GM23338 (cell line): ENCODE results near the gene RHBDD1. TPM values are rescaled to one million over a fixed set of nuclear protein-coding genes. Genes with fewer than 3 reads are reported as not detected.

Experiments used
- ATAC-seq: fragments of 200-7000 bp; cut with Tn5 transposase; 3 replicates; pipeline ENCODE4 v1.9.1; 2020
- DNase-seq: peaks from one replicate; pipeline ENCODE4 v3.0.0-alpha.2; 2015; ENCODE audit warnings: low spot score
- H2AFZ ChIP-seq: fragments of 200-600 bp; sonication (generic); 2 replicates; pipeline ENCODE4 v1.8.0; 2016; ENCODE audit warnings: antibody characterized with exemption, mild to moderate bottlenecking, moderate library complexity
- H3F3A ChIP-seq: fragments of 200-600 bp; sonication (generic); replicated peaks from 2 replicates; pipeline ENCODE4 v1.8.0; 2017; ENCODE audit warnings: antibody characterized with exemption, mixed run types, low read depth
- H3K27ac ChIP-seq: fragments of 200-600 bp; sonication (generic); 2 replicates; pipeline ENCODE4 v1.6.1; 2016; ENCODE audit warnings: low read depth
- H3K27me3 ChIP-seq: fragments of 200-600 bp; sonication (generic); 2 replicates; pipeline ENCODE4 v1.8.0; 2016; ENCODE audit warnings: mild to moderate bottlenecking, mixed run types, moderate library complexity; ENCODE audit not compliant: insufficient read depth
- H3K36me3 ChIP-seq: fragments of 200-600 bp; sonication (generic); 2 replicates; pipeline ENCODE4 v1.8.0; 2016; ENCODE audit warnings: mild to moderate bottlenecking; ENCODE audit not compliant: insufficient read depth
- H3K4me1 ChIP-seq: fragments of 200-600 bp; sonication (generic); 2 replicates; pipeline ENCODE4 v1.8.0; 2016; ENCODE audit warnings: mild to moderate bottlenecking, moderate library complexity; ENCODE audit not compliant: insufficient read depth
- H3K4me2 ChIP-seq: fragments of 200-600 bp; sonication (generic); 2 replicates; pipeline ENCODE4 v1.7.1; 2017; ENCODE audit warnings: mixed run types
- H3K4me3 ChIP-seq: fragments of 200-600 bp; sonication (generic); 2 replicates; pipeline ENCODE4 v1.6.1; 2016; ENCODE audit warnings: mixed run types
- H3K79me2 ChIP-seq: fragments of 200-600 bp; sonication (generic); replicated peaks from 2 replicates; pipeline ENCODE4 v1.8.0; 2017; ENCODE audit warnings: mild to moderate bottlenecking; ENCODE audit not compliant: insufficient read depth
- H3K9me2 ChIP-seq: fragments of 200-600 bp; sonication (generic); 2 replicates; pipeline ENCODE4 v1.8.0; 2017; ENCODE audit not compliant: insufficient read depth
- H4K20me1 ChIP-seq: fragments of 200-600 bp; sonication (generic); replicated peaks from 2 replicates; pipeline ENCODE4 v1.8.0; 2017; ENCODE audit warnings: mild to moderate bottlenecking; ENCODE audit not compliant: insufficient read depth
- H3K27ac Mint-ChIP-seq: 2 replicates; pipeline ENCODE4 v1.8.0; 2020; ENCODE audit warnings: inconsistent platforms, mild to moderate bottlenecking, moderate library complexity, mixed read lengths
- H3K27me3 Mint-ChIP-seq: 3 replicates; pipeline ENCODE4 v1.8.0; 2022; ENCODE audit warnings: low read depth, mild to moderate bottlenecking, moderate library complexity, mixed read lengths, inconsistent platforms; ENCODE audit not compliant: insufficient read depth, poor library complexity
- H3K36me3 Mint-ChIP-seq: 3 replicates; pipeline ENCODE4 v1.8.0; 2021; ENCODE audit warnings: low read depth, mild to moderate bottlenecking, inconsistent platforms, moderate library complexity, mixed read lengths
- H3K4me1 Mint-ChIP-seq: 3 replicates; pipeline ENCODE4 v1.8.0; 2020; ENCODE audit warnings: mild to moderate bottlenecking, inconsistent platforms, mixed read lengths
- H3K4me3 Mint-ChIP-seq: 3 replicates; pipeline ENCODE4 v1.8.0; 2021; ENCODE audit warnings: moderate library complexity, mild to moderate bottlenecking, inconsistent platforms, mixed read lengths
- H3K9me3 Mint-ChIP-seq: 3 replicates; pipeline ENCODE4 v1.8.0; 2020; ENCODE audit warnings: moderate library complexity, mild to moderate bottlenecking, inconsistent platforms, mixed read lengths
- CREB1 ChIP-seq: fragments of 250-450 bp; sonication (Bioruptor Pico); IDR thresholded peaks from 2 replicates; pipeline ENCODE4 v1.5.0; 2020; ENCODE audit warnings: low read depth, mild to moderate bottlenecking, moderate library complexity
- EZH2 ChIP-seq: fragments of 200-600 bp; sonication (generic); IDR thresholded peaks from one replicate; pipeline ENCODE4 v1.8.0; 2017; ENCODE audit warnings: antibody characterized with exemption, mild to moderate bottlenecking, low read depth; ENCODE audit not compliant: unreplicated experiment
- EZH2phosphoT487 ChIP-seq: fragments of 200-600 bp; sonication (generic); IDR thresholded peaks from one replicate; pipeline ENCODE4 v1.8.1; 2018; ENCODE audit warnings: antibody characterized with exemption; ENCODE audit not compliant: unreplicated experiment
- NANOG ChIP-seq: IDR thresholded peaks from 2 replicates; pipeline ENCODE4 v1.6.1; 2016; ENCODE audit warnings: antibody characterized with exemption, borderline replicate concordance
- POLR2AphosphoS5 ChIP-seq: IDR thresholded peaks from 2 replicates; pipeline ENCODE4 v1.6.1; 2016; ENCODE audit warnings: antibody characterized with exemption, low read depth
- STAT1 ChIP-seq: IDR thresholded peaks from one replicate; pipeline ENCODE4 v1.6.1; 2016; ENCODE audit warnings: antibody characterized with exemption; ENCODE audit not compliant: unreplicated experiment
- ZNF331 ChIP-seq: fragments of 250-450 bp; sonication (Bioruptor Pico); IDR thresholded peaks from 2 replicates; pipeline ENCODE4 v1.5.0; 2020; ENCODE audit warnings: low read depth, mild to moderate bottlenecking, moderate library complexity
- ZNF462 ChIP-seq: fragments of 250-450 bp; sonication (Bioruptor Pico); IDR thresholded peaks from 2 replicates; pipeline ENCODE4 v1.5.0; 2020; ENCODE audit warnings: mild to moderate bottlenecking, moderate library complexity
- polyA plus RNA-seq: library from polyadenylated mRNA; unstranded; fragments of >200 nt; fragmentation: Nextera tagmentation; extraction: Ambion mirVana; gene quantifications from 2 replicates; pipeline ENCODE4 v1.2.1, GENCODE V29; 2016
- total RNA-seq: library from RNA; depleted of rRNA; stranded (reverse); fragments of >200 nt; shearing (Covaris generic); gene quantifications from 2 replicates; pipeline ENCODE4 v1.2.3, GENCODE V29; 2014

Gene RHBDD1
- total and polyA plus RNA-seq, 2 experiments from 2014 or later = 7.3 to 13.0 TPM

GRCh38 chr2:226985583-226985946 lies 149.7 kb downstream of the RHBDD1 start:
- Mint-ChIP-seq H3K27me3 (peaks cover 5% of the 10 kb centered on the region), H3K4me1 (peaks cover 12% of the 10 kb centered on the region), H3K27ac (no peak overlapping the region), H3K36me3 (no peaks in the 10 kb centered on the region; the same call in 2 of the 3 replicates), H3K4me3 (no peak overlapping the region), H3K9me3 (no peaks in the 10 kb centered on the region)
- no peaks in the 10 kb centered on the region for H3F3A ChIP-seq
- peaks cover 7% of the 10 kb centered on the region for H3K4me1 ChIP-seq
- no peaks in the 10 kb centered on the region for H3K27me3 ChIP-seq
- ATAC-seq (no peak), DNase-seq (no peak)
- no peaks in the 10 kb centered on the region for H3K79me2 ChIP-seq
- H3K27ac ChIP-seq = no peak overlapping the region
- no peak overlapping the region for H2AFZ ChIP-seq
- H3K4me3 ChIP-seq = no peak overlapping the region
- no peaks in the 10 kb centered on the region; the same call in 1 of the 2 replicates for H4K20me1 ChIP-seq
- no peaks in the 10 kb centered on the region; the same call in 1 of the 2 replicates for H3K36me3 ChIP-seq
- no peak overlapping the region for H3K4me2 ChIP-seq
- TF ChIP-seq NANOG = no peak
- no peak for TF ChIP-seq ZNF462 (CRISPR knock-in tag)
- no peak for TF ChIP-seq POLR2AphosphoS5
- no peak for TF ChIP-seq EZH2phosphoT487
- TF ChIP-seq STAT1 = no peak
- no peak for TF ChIP-seq ZNF331 (CRISPR knock-in tag)
- no peak for TF ChIP-seq CREB1
- no peak for TF ChIP-seq EZH2
- H3K9me2 ChIP-seq = no peaks in the 10 kb centered on the region
